ENCODE measurements around the gene LGR4. TPM values are rescaled to one million over a fixed set of nuclear protein-coding genes. Genes with fewer than 3 reads are reported as not detected.
A peak's percentile ranks its signal among the peaks of the same experiment; 100 is the strongest.

LGR4 gene
- total and polyA plus RNA-seq, 4 donors, result 4.6 to 25.7 (median 21.5) TPM

DNA sequence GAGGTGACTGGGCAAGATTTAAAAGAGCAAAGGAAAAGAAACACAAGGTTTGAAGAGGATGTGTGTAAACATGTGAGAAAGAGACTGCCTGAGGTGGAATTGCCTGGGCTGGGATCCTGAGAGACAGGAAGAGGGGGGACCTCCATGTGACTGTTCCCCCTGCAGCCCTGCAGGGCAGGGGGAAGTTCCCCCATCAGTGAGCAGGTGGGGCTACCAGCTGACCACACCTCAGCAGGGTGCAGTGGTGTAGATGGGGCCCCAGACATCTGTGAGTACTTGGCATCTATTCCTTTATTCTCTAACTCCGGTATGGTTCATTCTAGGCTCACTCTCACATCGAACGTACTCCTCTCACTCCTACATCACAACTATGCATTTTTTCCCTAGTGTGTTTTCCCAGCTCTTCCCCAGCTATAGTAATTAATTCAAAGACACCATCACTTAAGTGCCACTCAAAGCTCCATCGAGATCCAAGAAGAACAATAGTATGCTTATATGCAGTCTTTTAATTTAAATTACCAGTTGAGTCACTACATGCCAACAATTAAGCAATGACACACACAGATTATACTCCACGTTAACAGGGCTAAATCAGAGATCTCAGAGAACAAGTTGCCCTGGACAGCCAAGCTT lies 42.7 kb downstream of the LGR4 start:
- intact Hi-C loops (cut with DNase I), result no loop called here
- WGBS, 2 donors, result 28 to 40% methylated on average over 5 of the region's 5 CpGs
- Histone ChIP-seq H3K9me3 (ENCODE audit: control insufficient read depth, low read length) (no peaks in the 10 kb centered on the region), H3K36me3 (ENCODE audit: control insufficient read depth in 1 of 2, insufficient read depth in 2 of 2, low read length in 1 of 2) (no peaks in the 10 kb centered on the region), H3K4me3 (ENCODE audit: low read length in 2 of 2) (no peak overlapping the region), H3K27ac (ENCODE audit: low read depth in 1 of 2, low read length in 2 of 2) (peak overlapping the region in 1 of 2 donors; percentile 18), H3K27me3 (ENCODE audit: control insufficient read depth in 1 of 2, insufficient read depth in 2 of 2, low read length in 1 of 2) (no peaks in the 10 kb centered on the region), H3K4me1 (ENCODE audit: control insufficient read depth in 1 of 2, insufficient read depth in 2 of 2, low read length in 2 of 2) (no peaks in the 10 kb centered on the region)
- DNase-seq, result no peak
- ATAC-seq (ENCODE audit: low FRiP score), result no peak

DNA sequence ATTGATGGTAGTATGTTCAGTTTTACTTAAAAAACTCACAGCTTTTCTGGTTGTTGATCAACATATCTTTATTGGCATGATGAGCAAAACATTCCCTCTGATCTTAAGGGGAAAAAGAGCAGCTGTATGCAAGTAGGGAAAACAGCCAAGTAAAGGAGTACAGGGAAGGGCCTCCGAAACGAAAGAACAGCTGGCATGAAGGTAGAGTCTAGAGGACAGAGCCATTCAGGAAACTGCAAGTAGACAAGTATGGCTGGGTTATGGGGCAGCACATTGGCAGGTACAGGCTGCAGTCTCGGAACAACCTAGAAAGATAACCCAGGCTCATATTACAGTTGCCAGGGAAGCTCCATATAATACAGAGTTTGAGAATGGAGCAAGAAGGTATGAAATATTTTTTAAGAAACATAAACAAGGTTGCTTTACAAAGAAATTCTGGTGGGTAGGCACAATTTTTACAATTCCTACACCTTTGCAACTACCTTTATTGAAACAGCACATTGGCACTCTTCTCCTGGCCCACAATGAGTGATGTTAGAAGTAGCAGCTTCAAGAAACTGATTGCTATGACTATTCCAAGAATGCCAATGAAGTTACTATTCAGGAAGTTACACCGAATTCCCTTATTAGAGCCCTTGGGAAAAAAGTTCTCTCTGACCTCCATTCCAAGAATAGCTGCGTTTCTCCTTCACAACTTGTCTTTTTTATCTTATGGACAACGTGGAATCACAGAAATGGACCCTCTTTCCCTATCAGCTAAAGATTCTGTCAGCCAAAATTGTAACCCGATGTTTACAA lies 45.2 kb downstream of the LGR4 start:
- 27 to 39% methylated on average over 7 of the region's 7 CpGs for WGBS, 2 donors
- no peaks in the 10 kb centered on the region for H3K36me3 ChIP-seq (ENCODE audit: control insufficient read depth in 1 of 2, insufficient read depth in 2 of 2, low read length in 1 of 2)
- no peak for DNase-seq
- ATAC-seq (ENCODE audit: low FRiP score), result no peak
- H3K9me3 ChIP-seq (ENCODE audit: control insufficient read depth, low read length), result no peaks in the 10 kb centered on the region
- intact Hi-C loops (cut with DNase I), result no loop called here
- peak overlapping the region in 1 of 2 donors; percentile 40 for H3K27ac ChIP-seq (ENCODE audit: low read depth in 1 of 2, low read length in 2 of 2)
- peaks cover under 1 to 2% of the 10 kb centered on the region in 2 donors for H3K4me1 ChIP-seq (ENCODE audit: control insufficient read depth in 1 of 2, insufficient read depth in 2 of 2, low read length in 2 of 2)
- no peaks in the 10 kb centered on the region for H3K27me3 ChIP-seq (ENCODE audit: control insufficient read depth in 1 of 2, insufficient read depth in 2 of 2, low read length in 1 of 2)
- H3K4me3 ChIP-seq (ENCODE audit: low read length in 2 of 2), result no peak overlapping the region

DNA sequence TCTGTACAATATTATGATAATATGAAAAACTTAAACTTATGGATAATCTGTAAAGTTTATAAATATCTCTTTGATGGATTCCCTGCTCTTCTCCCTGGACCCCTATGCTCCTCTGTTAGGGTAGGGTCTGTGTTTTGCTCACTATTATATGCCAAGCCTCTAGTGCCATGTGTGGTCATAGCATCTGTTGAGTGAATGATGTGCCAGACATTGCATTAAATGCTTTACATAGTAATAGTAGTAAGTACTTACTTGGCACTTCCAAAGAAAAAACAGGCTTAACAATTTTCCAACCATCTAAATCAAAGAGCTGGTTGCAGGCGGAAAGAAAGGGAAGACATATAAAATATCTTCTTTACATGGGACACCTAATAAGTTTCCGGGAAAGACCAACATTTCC lies 46.8 kb downstream of the LGR4 start:
- DNase-seq, result no peak
- intact Hi-C loops (cut with DNase I), result no loop called here
- Histone ChIP-seq H3K4me1 (ENCODE audit: control insufficient read depth in 1 of 2, insufficient read depth in 2 of 2, low read length in 2 of 2) (peaks cover 2% of the 10 kb centered on the region in 2 donors), H3K9me3 (ENCODE audit: control insufficient read depth, low read length) (no peaks in the 10 kb centered on the region), H3K27ac (ENCODE audit: low read depth in 1 of 2, low read length in 2 of 2) (no peak overlapping the region), H3K27me3 (ENCODE audit: control insufficient read depth in 1 of 2, insufficient read depth in 2 of 2, low read length in 1 of 2) (no peaks in the 10 kb centered on the region), H3K4me3 (ENCODE audit: low read length in 2 of 2) (no peak overlapping the region), H3K36me3 (ENCODE audit: control insufficient read depth in 1 of 2, insufficient read depth in 2 of 2, low read length in 1 of 2) (no peaks in the 10 kb centered on the region)
- 87 to 91% methylated on average over 2 of the region's 2 CpGs for WGBS, 2 donors
- ATAC-seq (ENCODE audit: low FRiP score), result no peak

DNA sequence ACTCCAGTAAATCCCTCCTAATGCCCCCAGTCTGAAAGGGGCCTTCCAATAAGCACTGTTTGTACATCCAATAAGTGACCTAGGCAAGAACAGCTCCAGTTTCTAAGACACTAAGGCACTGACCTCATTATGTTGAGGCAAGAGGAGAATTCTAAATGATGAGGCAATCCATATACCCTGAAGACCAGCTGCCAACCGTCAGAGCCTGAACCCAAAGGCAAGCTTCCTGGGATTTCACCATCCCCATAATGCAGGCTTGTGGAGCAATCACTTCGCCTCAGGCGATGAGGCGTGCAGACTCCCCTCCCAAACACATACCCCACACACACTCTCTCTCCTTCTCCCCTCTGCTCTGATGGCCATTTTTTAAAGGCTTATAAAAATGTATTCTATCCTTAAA lies 49.5 kb downstream of the LGR4 start:
- Histone ChIP-seq H3K4me1 (ENCODE audit: control insufficient read depth in 1 of 2, insufficient read depth in 2 of 2, low read length in 2 of 2) (peaks cover 2 to 3% of the 10 kb centered on the region in 2 donors), H3K9me3 (ENCODE audit: control insufficient read depth, low read length) (no peaks in the 10 kb centered on the region), H3K27ac (ENCODE audit: low read depth in 1 of 2, low read length in 2 of 2) (no peak overlapping the region), H3K4me3 (ENCODE audit: low read length in 2 of 2) (no peak overlapping the region), H3K27me3 (ENCODE audit: control insufficient read depth in 1 of 2, insufficient read depth in 2 of 2, low read length in 1 of 2) (peaks cover 0 to 1% of the 10 kb centered on the region in 2 donors), H3K36me3 (ENCODE audit: control insufficient read depth in 1 of 2, insufficient read depth in 2 of 2, low read length in 1 of 2) (no peaks in the 10 kb centered on the region)
- DNase-seq (no peak), ATAC-seq (ENCODE audit: low FRiP score) (peak; percentile 61)
- intact Hi-C loops (cut with DNase I), result no loop called here
- 89 to 94% methylated on average over 4 of the region's 4 CpGs for WGBS, 2 donors

GRCh38 chr11:27421819-27422494 lies 50.6 kb downstream of the LGR4 start:
- ATAC-seq (ENCODE audit: low FRiP score) (no peak), DNase-seq (no peak)
- H3K27ac ChIP-seq (ENCODE audit: low read depth in 1 of 2, low read length in 2 of 2), result no peak overlapping the region
- no peaks in the 10 kb centered on the region for H3K9me3 ChIP-seq (ENCODE audit: control insufficient read depth, low read length)
- intact Hi-C loops (cut with DNase I), result no loop called here
- H3K27me3 ChIP-seq (ENCODE audit: control insufficient read depth in 1 of 2, insufficient read depth in 2 of 2, low read length in 1 of 2), result peaks cover 0 to 1% of the 10 kb centered on the region in 2 donors
- H3K4me1 ChIP-seq (ENCODE audit: control insufficient read depth in 1 of 2, insufficient read depth in 2 of 2, low read length in 2 of 2), result peaks cover 2 to 3% of the 10 kb centered on the region in 2 donors
- no peaks in the 10 kb centered on the region for H3K36me3 ChIP-seq (ENCODE audit: control insufficient read depth in 1 of 2, insufficient read depth in 2 of 2, low read length in 1 of 2)
- H3K4me3 ChIP-seq (ENCODE audit: low read length in 2 of 2), result no peak overlapping the region
- 46 to 52% methylated on average over 9 of the region's 9 CpGs for WGBS, 2 donors

DNA sequence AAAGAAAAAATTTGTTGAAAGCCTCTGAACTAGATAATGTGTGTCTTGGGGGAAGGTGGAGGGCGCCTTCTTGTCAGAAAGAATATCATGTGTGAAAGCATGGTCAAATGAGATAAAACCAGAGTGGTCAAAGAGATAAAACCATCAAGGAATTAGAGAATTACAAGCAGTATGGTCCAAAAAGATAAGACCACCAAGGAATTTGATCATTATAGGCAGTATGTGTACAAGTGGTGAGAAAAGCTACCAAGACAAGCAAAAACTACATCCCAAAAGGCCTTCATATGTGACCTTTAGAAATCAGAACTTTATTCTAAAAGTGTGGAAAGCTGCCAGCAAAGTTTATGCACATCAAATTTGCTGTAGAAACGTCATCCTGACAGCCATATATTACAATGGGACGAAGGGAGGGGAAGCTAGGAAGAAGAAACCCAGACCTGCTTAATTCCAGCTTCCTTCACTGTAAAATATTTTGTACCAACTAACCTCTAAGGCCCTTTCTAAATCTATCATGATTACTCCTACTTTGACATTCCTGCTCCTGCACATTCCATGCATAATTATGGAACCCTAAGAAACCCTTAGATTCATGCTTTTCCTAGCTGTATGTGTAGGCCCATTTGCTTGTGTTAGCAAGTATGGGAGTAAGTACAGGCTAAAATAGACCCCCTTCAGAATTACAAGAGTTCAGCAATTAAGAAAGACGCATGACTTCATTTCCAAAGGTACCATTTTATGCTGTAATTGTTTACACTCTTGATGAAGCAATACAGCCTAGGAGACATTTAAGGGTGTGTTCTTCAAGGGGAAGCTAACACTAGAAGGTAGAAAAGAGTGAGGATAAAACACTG lies 51.6 kb downstream of the LGR4 start:
- H3K9me3 ChIP-seq (ENCODE audit: control insufficient read depth, low read length), result no peaks in the 10 kb centered on the region
- intact Hi-C loops (cut with DNase I), result no loop called here
- no peak for DNase-seq
- H3K27ac ChIP-seq (ENCODE audit: low read depth in 1 of 2, low read length in 2 of 2), result no peak overlapping the region
- H3K27me3 ChIP-seq (ENCODE audit: control insufficient read depth in 1 of 2, insufficient read depth in 2 of 2, low read length in 1 of 2), result peaks cover 0 to 1% of the 10 kb centered on the region in 2 donors
- no peak overlapping the region for H3K4me3 ChIP-seq (ENCODE audit: low read length in 2 of 2)
- ATAC-seq (ENCODE audit: low FRiP score), result no peak
- peaks cover 2 to 3% of the 10 kb centered on the region in 2 donors for H3K4me1 ChIP-seq (ENCODE audit: control insufficient read depth in 1 of 2, insufficient read depth in 2 of 2, low read length in 2 of 2)
- H3K36me3 ChIP-seq (ENCODE audit: control insufficient read depth in 1 of 2, insufficient read depth in 2 of 2, low read length in 1 of 2), result no peaks in the 10 kb centered on the region
- WGBS, 2 donors, result 73 to 85% methylated on average over 4 of the region's 4 CpGs

GRCh38 chr11:27420217-27420616 lies 52.4 kb downstream of the LGR4 start:
- Histone ChIP-seq H3K36me3 (ENCODE audit: control insufficient read depth in 1 of 2, insufficient read depth in 2 of 2, low read length in 1 of 2) (no peaks in the 10 kb centered on the region), H3K9me3 (ENCODE audit: control insufficient read depth, low read length) (no peaks in the 10 kb centered on the region), H3K4me1 (ENCODE audit: control insufficient read depth in 1 of 2, insufficient read depth in 2 of 2, low read length in 2 of 2) (peaks cover 2 to 3% of the 10 kb centered on the region in 2 donors), H3K27me3 (ENCODE audit: control insufficient read depth in 1 of 2, insufficient read depth in 2 of 2, low read length in 1 of 2) (peaks cover 0 to 1% of the 10 kb centered on the region in 2 donors), H3K27ac (ENCODE audit: low read depth in 1 of 2, low read length in 2 of 2) (no peak overlapping the region), H3K4me3 (ENCODE audit: low read length in 2 of 2) (no peak overlapping the region)
- no peak for DNase-seq
- WGBS, 2 donors, result 92 to 94% methylated on average over 4 of the region's 4 CpGs
- no peak for ATAC-seq (ENCODE audit: low FRiP score)
- intact Hi-C loops (cut with DNase I), result no loop called here

GRCh38 chr11:27418356-27418755 lies 54.2 kb downstream of the LGR4 start:
- peaks cover 2 to 3% of the 10 kb centered on the region in 2 donors for H3K4me1 ChIP-seq (ENCODE audit: control insufficient read depth in 1 of 2, insufficient read depth in 2 of 2, low read length in 2 of 2)
- intact Hi-C loops (cut with DNase I), result no loop called here
- WGBS, 2 donors, result 62 to 64% methylated on average over 1 of the region's 1 CpG

More at GRCh38 chr11:27418356-27418755, 54.2 kb downstream of the LGR4 start:
- ATAC-seq (ENCODE audit: low FRiP score), result no peak
- Histone ChIP-seq H3K36me3 (ENCODE audit: control insufficient read depth in 1 of 2, insufficient read depth in 2 of 2, low read length in 1 of 2) (no peaks in the 10 kb centered on the region), H3K27me3 (ENCODE audit: control insufficient read depth in 1 of 2, insufficient read depth in 2 of 2, low read length in 1 of 2) (peaks cover 0 to 1% of the 10 kb centered on the region in 2 donors), H3K4me3 (ENCODE audit: low read length in 2 of 2) (no peak overlapping the region), H3K27ac (ENCODE audit: low read depth in 1 of 2, low read length in 2 of 2) (no peak overlapping the region), H3K9me3 (ENCODE audit: control insufficient read depth, low read length) (no peaks in the 10 kb centered on the region)
- no peak for DNase-seq

All from aorta (tissue), 5 donors.